Stomach (tissue), 9 donors: ENCODE measurements around the gene ATN1. TPM values are rescaled to one million over a fixed set of nuclear protein-coding genes. Genes with fewer than 3 reads are reported as not detected.
A peak's percentile ranks its signal among the peaks of the same experiment; 100 is the strongest.

ENCODE experiments used
- DNase-seq, 2 donors: peaks; one replicate each; pipeline versions ENCODE4 v3.0.0 to v3.0.0-alpha.2; 2013 to 2019
- H3K27ac ChIP-seq, 5 donors: fragments of 200-600 bp in 4 of 5; sonication (generic) in 4 of 5; one replicate each; pipeline ENCODE4 v1.5.1; 2013 to 2019; ENCODE audit warnings: mild to moderate bottlenecking in 1 of 5, moderate library complexity in 1 of 5
- H3K27me3 ChIP-seq, 3 donors: fragments of 200-600 bp; sonication (generic); one replicate each; pipeline ENCODE4 v1.5.1; 2017 to 2019; ENCODE audit warnings: mixed run types in 1 of 3
- H3K36me3 ChIP-seq, 4 donors: fragments of 200-600 bp; sonication (generic); 1 replicate in 3 of 4; 2 replicates in 1 of 4; pipeline ENCODE4 v1.5.1; 2016 to 2019
- H3K4me1 ChIP-seq, 4 donors: fragments of 200-600 bp; sonication (generic); one replicate each; pipeline ENCODE4 v1.5.1; 2016 to 2019
- H3K4me3 ChIP-seq, 4 donors: fragments of 200-600 bp; sonication (generic) in 3 of 4; one replicate each; pipeline ENCODE4 v1.5.1; 2016 to 2019; ENCODE audit warnings: mild to moderate bottlenecking in 1 of 4
- H3K9me3 ChIP-seq, 4 donors: fragments of 200-600 bp; sonication (generic); one replicate each; pipeline ENCODE4 v1.5.1; 2016 to 2019
- EP300 ChIP-seq: sonication (generic); formaldehyde crosslinking; IDR thresholded peaks from one replicate; pipeline ENCODE4 v1.6.1; 2017; ENCODE audit warnings: antibody characterized with exemption
- POLR2A ChIP-seq, 4 donors: fragments of 450-650 bp; IDR thresholded peaks; one replicate each; pipeline ENCODE4 v1.6.1; 2016; ENCODE audit warnings: antibody characterized with exemption in 4 of 4, control low read depth in 2 of 4, mild to moderate bottlenecking in 1 of 4, moderate library complexity in 1 of 4
- POLR2AphosphoS5 ChIP-seq, 3 donors: sonication (generic); formaldehyde crosslinking; IDR thresholded peaks; one replicate each; pipeline ENCODE4 v1.6.1; 2016; ENCODE audit warnings: antibody characterized with exemption in 3 of 3
- WGBS, 5 donors: extraction: QIAGEN DNeasy Blood & Tissue Kit in 3 of 5; methylation state at CpG; one replicate each; pipeline versions ENCODE4 v1.1.5 to v1.1.7; 2013 to 2018; 5-methylcytosine and 5-hydroxymethylcytosine counted together
- intact Hi-C: fragments of 100-400 bp; cut with DNase I; formaldehyde crosslinking; loops from one replicate; pipeline ENCODE4 v1.15.1; 2023; ENCODE audit warnings: low total_unique reads
- polyA plus RNA-seq, 3 donors: library from polyadenylated mRNA; stranded (reverse); fragments of 200-250 nt; gene quantifications; one replicate each; pipeline ENCODE4 v1.2.3, GENCODE V29; 2013
- total RNA-seq, 5 donors: library from RNA; depleted of rRNA; stranded (reverse); fragments of >200 nt; gene quantifications; one replicate each; pipeline versions ENCODE4 v1.1.0 to v1.2.3, GENCODE V29; 2014 to 2016
- TF ChIP-seq, protein P1 (sequence below), 7 experiments: fragments of 450-650 bp in 4 of 7; fragments of 200-600 bp in 3 of 7; sonication (generic) in 3 of 7; IDR thresholded peaks; one replicate each; pipeline ENCODE4 v1.5.1; 2016 to 2019; ENCODE audit warnings: antibody characterized with exemption in 7 of 7, control low read depth in 2 of 7, mild to moderate bottlenecking in 1 of 7
- donor health status: healthy with polysubstance abuse.
- donor health status: Bipolar disorder and iron deficiency.
- donor health status: healthy.

The ATN1 gene
- total and polyA plus RNA-seq, 8 donors = 23.3 to 694 (median 73.5) TPM

DNA sequence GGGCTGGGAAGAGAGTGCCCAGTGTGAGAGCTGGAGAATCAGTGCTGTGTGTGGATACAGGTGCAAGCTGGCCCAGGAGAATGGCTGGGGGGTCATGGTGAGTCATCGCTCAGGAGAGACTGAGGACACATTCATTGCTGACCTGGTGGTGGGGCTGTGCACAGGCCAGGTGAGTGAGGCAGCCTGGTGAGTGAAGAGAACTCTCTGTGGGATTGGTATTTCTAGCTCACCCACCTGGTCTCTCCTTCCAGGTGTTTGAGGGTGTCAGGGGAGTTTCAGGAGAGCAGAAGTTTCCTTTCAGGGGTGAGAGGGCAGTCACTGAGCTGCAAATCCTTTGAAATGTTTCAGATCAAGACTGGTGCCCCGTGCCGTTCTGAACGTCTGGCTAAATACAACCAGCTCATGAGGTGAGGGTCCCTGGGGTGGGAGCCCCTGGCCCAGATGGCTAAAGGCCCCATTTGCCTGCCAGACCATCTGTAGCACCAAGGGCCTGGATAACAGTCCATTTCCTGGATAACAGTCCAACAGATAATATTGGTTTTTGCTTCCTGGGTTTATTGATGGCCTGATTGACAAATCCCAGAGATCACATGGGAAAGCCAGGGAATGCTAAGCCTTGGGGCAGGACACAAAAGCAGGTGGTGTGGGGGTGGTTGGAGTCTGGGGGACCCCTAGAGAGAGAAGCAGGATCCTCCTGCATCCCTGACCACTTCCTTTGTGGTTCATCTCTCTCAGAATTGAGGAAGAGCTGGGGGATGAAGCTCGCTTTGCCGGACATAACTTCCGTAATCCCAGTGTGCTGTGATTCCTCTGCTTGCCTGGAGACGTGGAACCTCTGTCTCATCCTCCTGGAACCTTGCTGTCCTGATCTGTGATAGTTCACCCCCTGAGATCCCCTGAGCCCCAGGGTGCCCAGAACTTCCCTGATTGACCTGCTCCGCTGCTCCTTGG, 5.5 kb upstream of the ATN1 start:
- no peaks in the 10 kb centered on the region for H3K9me3 ChIP-seq
- TF ChIP-seq EP300 = no peak
- TF ChIP-seq, protein P1, sequence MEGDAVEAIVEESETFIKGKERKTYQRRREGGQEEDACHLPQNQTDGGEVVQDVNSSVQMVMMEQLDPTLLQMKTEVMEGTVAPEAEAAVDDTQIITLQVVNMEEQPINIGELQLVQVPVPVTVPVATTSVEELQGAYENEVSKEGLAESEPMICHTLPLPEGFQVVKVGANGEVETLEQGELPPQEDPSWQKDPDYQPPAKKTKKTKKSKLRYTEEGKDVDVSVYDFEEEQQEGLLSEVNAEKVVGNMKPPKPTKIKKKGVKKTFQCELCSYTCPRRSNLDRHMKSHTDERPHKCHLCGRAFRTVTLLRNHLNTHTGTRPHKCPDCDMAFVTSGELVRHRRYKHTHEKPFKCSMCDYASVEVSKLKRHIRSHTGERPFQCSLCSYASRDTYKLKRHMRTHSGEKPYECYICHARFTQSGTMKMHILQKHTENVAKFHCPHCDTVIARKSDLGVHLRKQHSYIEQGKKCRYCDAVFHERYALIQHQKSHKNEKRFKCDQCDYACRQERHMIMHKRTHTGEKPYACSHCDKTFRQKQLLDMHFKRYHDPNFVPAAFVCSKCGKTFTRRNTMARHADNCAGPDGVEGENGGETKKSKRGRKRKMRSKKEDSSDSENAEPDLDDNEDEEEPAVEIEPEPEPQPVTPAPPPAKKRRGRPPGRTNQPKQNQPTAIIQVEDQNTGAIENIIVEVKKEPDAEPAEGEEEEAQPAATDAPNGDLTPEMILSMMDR (IDR thresholded peaks at IDR 0.05) = no peak
- TF ChIP-seq POLR2AphosphoS5 (IDR thresholded peaks at IDR 0.05) = no peak
- no peak for TF ChIP-seq POLR2A (IDR thresholded peaks at IDR 0.05)
- peaks cover 28 to 46% (median 34%) of the 10 kb centered on the region in 4 donors for H3K4me1 ChIP-seq
- peak in 1 of 2 donors; percentile 13 for DNase-seq
- no peak overlapping the region for H3K4me3 ChIP-seq
- peak overlapping the region in 3 of 5 donors; percentile 18 to 97 (median 21) for H3K27ac ChIP-seq
- no peaks in the 10 kb centered on the region for H3K27me3 ChIP-seq
- H3K36me3 ChIP-seq = peaks cover 0 to 57% (median 38%) of the 10 kb centered on the region in 4 donors
- 78 to 89% (median 83%) methylated on average over 9 of the region's 9 CpGs for WGBS, 5 donors
- intact Hi-C loops = no loop called here

GRCh38 chr12:6923003-6923732, 4.6 kb upstream of the ATN1 start:
- H3K4me1 ChIP-seq = peaks cover 29 to 48% (median 36%) of the 10 kb centered on the region in 4 donors
- H3K4me3 ChIP-seq = no peak overlapping the region
- TF ChIP-seq POLR2AphosphoS5 (IDR thresholded peaks at IDR 0.05) (no peak), EP300 (no peak), POLR2A (IDR thresholded peaks at IDR 0.05) (no peak)
- TF ChIP-seq, protein P1 (IDR thresholded peaks at IDR 0.05) = no peak
- no peak for DNase-seq
- intact Hi-C loops = no loop called here
- H3K9me3 ChIP-seq = no peaks in the 10 kb centered on the region
- H3K27ac ChIP-seq = peak overlapping the region in 2 of 5 donors; percentile 96 to 97
- no peaks in the 10 kb centered on the region for H3K27me3 ChIP-seq
- WGBS, 5 donors = 70 to 86% (median 81%) methylated on average over 10 of the region's 10 CpGs
- peaks cover 0 to 48% (median 30%) of the 10 kb centered on the region in 4 donors for H3K36me3 ChIP-seq

DNA sequence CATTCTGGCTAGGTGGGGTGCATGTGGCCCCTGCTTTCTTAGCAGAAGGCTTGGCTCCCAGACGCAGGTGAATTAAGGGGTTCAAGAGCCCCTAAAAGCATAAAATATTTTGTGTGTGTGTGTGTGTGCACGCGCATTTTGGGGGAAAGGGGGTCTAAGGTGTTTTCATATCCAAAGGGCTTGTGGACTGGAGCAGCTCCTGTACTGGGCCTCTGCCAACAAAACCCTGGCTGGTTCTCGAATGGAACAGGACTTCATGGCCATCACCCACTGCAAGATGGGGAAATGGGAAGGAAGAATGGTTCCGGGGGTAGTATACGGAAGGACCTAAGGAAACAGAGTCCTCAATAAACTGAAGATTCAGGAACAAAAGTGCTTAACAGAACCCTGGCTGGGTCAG, 3.9 kb upstream of the ATN1 start:
- peaks cover 29 to 51% (median 37%) of the 10 kb centered on the region in 4 donors for H3K4me1 ChIP-seq
- no peaks in the 10 kb centered on the region for H3K9me3 ChIP-seq
- no peak for DNase-seq
- 45 to 57% (median 54%) methylated on average over 6 of the region's 6 CpGs for WGBS, 5 donors
- no peak overlapping the region for H3K4me3 ChIP-seq
- peak overlapping the region in 3 of 5 donors; percentile 96 to 99 (median 97) for H3K27ac ChIP-seq
- H3K27me3 ChIP-seq = no peaks in the 10 kb centered on the region
- TF ChIP-seq, protein P1 (IDR thresholded peaks at IDR 0.05) = no peak
- TF ChIP-seq POLR2AphosphoS5 (IDR thresholded peaks at IDR 0.05) (no peak), EP300 (no peak), POLR2A (IDR thresholded peaks at IDR 0.05) (no peak)
- H3K36me3 ChIP-seq = peaks cover 0 to 44% (median 27%) of the 10 kb centered on the region in 4 donors
- intact Hi-C loops = no loop called here

- Histone ChIP-seq H3K27me3 (no peaks in the 10 kb centered on the region), H3K4me3 (peak overlapping the region in 2 of 4 donors; percentile 81 to 92), H3K4me1 (peaks cover 43 to 64% (median 49%) of the 10 kb centered on the region in 4 donors), H3K9me3 (no peaks in the 10 kb centered on the region), H3K27ac (peak overlapping the region; percentile 89 to 99 (median 97)), H3K36me3 (peaks cover 0 to 33% (median 21%) of the 10 kb centered on the region in 4 donors)
- intact Hi-C loops = no loop called here
- WGBS, 5 donors = 0 to 33% (median 18%) methylated on average over 1 of the region's 1 CpG
- TF ChIP-seq, protein P1 (IDR thresholded peaks at IDR 0.05) = no peak
- no peak for TF ChIP-seq POLR2AphosphoS5 (IDR thresholded peaks at IDR 0.05)
- peak in 1 of 4 donors; percentile 35 for TF ChIP-seq POLR2A (IDR thresholded peaks at IDR 0.05)
- TF ChIP-seq EP300 = no peak
- DNase-seq = no peak
These were observed 2.6 kb upstream of the ATN1 start for GRCh38 chr12:6925239-6925539.
